ENCODE results near the gene FMN2.

Gene FMN2

DNA sequence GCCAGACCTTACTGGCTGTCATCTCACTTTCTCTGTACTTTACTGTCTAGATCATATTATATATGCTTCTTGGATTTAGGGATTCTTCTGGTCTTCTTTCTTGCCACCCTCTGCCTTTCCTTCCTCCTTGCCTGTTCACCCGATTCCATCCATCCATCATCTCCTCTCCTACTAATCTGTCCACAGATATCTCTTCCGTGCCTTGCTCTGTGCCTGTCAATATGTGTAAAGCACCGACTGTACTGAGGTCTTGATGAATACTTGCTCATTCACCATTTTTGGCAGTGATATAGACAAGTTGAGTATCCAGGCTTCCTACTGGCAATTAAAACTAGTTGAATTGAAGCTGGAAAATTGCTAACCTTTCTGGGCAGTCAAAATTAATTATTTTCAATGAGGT, 8.1 kb downstream of the FMN2 start:
- H3K4me1 ChIP-seq (ENCODE audit: low read length) = no peaks in the 10 kb centered on the region
- H3K27me3 ChIP-seq (ENCODE audit: low read depth, low read length) = peaks cover 17% of the 10 kb centered on the region; the same call in 1 of the 2 replicates
- H4K20me1 ChIP-seq (ENCODE audit: insufficient read depth, low read length) = no peaks in the 10 kb centered on the region
- no peak overlapping the region for H2AFZ ChIP-seq (ENCODE audit: low read depth, low read length)
- H3K4me3 ChIP-seq (ENCODE audit: low read length) = no peak overlapping the region
- H3K9ac ChIP-seq (ENCODE audit: low read length) = no peak overlapping the region
- no peak for TF ChIP-seq EZH2phosphoT487 (IDR thresholded peaks at IDR 0.05; ENCODE audit: low read depth)
- TF ChIP-seq, protein P1, sequence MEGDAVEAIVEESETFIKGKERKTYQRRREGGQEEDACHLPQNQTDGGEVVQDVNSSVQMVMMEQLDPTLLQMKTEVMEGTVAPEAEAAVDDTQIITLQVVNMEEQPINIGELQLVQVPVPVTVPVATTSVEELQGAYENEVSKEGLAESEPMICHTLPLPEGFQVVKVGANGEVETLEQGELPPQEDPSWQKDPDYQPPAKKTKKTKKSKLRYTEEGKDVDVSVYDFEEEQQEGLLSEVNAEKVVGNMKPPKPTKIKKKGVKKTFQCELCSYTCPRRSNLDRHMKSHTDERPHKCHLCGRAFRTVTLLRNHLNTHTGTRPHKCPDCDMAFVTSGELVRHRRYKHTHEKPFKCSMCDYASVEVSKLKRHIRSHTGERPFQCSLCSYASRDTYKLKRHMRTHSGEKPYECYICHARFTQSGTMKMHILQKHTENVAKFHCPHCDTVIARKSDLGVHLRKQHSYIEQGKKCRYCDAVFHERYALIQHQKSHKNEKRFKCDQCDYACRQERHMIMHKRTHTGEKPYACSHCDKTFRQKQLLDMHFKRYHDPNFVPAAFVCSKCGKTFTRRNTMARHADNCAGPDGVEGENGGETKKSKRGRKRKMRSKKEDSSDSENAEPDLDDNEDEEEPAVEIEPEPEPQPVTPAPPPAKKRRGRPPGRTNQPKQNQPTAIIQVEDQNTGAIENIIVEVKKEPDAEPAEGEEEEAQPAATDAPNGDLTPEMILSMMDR (IDR thresholded peaks at IDR 0.05; ENCODE audit: low read depth, low read length) = no peak
- H3K27ac ChIP-seq (ENCODE audit: low read length) = no peak overlapping the region
- no peaks in the 10 kb centered on the region for H3K9me3 ChIP-seq (ENCODE audit: insufficient read depth, low read length)
- no peaks in the 10 kb centered on the region for H3K79me2 ChIP-seq (ENCODE audit: low read length)
- H3K4me2 ChIP-seq (ENCODE audit: low read length) = no peak overlapping the region
- no peaks in the 10 kb centered on the region for H3K36me3 ChIP-seq (replicated peaks; ENCODE audit: low read depth, low read length)

DNA sequence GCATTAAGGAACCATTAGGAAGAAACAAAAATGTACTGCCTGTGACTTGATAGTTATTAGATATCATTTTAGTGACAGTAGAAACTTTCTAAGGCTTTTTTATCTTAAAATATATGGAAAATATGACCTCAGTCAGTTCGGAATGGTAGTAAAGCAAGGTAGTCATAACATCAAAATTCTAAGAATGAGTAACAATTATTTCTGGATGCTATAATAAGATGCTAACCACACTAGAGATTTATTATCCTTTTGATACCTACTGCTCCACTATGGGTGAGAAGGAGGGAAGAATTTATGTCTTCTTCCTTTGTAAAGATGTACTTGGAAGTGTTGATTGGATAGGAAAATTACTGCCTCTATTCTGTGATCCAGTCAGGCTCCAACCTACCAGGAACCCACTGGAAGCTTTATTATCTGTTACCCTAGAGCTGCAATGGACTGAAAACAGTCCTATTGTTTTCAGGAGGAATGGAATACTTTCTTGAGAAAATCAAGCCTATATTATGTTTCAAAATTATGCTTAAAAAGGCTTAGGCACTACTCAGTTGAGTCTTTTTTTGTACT, 8.8 kb downstream of the FMN2 start:
- H3K36me3 ChIP-seq (replicated peaks; ENCODE audit: low read depth, low read length) = no peaks in the 10 kb centered on the region
- H2AFZ ChIP-seq (ENCODE audit: low read depth, low read length) = no peak overlapping the region
- no peaks in the 10 kb centered on the region for H3K79me2 ChIP-seq (ENCODE audit: low read length)
- no peak overlapping the region for H3K4me3 ChIP-seq (ENCODE audit: low read length)
- H3K27me3 ChIP-seq (ENCODE audit: low read depth, low read length) = peaks cover 17% of the 10 kb centered on the region; the same call in 1 of the 2 replicates
- H3K9ac ChIP-seq (ENCODE audit: low read length) = no peak overlapping the region
- H3K4me2 ChIP-seq (ENCODE audit: low read length) = no peak overlapping the region
- no peaks in the 10 kb centered on the region for H4K20me1 ChIP-seq (ENCODE audit: insufficient read depth, low read length)
- no peaks in the 10 kb centered on the region for H3K9me3 ChIP-seq (ENCODE audit: insufficient read depth, low read length)
- no peaks in the 10 kb centered on the region for H3K4me1 ChIP-seq (ENCODE audit: low read length)
- TF ChIP-seq, protein P1 (IDR thresholded peaks at IDR 0.05; ENCODE audit: low read depth, low read length) = no peak
- TF ChIP-seq EZH2phosphoT487 (IDR thresholded peaks at IDR 0.05; ENCODE audit: low read depth) = no peak
- H3K27ac ChIP-seq (ENCODE audit: low read length) = no peak overlapping the region

DNA sequence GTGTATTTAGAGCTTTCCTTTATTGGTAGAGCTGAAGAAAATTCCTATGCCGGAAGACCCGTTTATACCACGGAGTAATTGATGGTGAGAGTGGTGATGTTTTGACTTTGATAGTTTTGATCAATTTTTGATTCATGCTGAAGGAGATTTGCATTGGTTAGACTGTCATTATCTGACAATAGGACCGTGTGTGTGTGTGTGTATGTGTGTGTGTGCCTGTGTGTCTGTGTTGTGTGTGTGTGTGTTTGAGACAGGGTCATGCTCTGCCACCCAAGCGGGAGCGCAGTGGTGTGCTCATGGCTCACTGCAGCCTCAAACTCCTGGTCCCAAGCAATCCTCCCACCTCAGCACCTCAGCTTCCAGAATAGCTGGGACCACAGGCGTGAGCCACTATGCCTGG, 9.6 kb downstream of the FMN2 start:
- Histone ChIP-seq H3K4me1 (ENCODE audit: low read length) (no peaks in the 10 kb centered on the region), H3K79me2 (ENCODE audit: low read length) (no peaks in the 10 kb centered on the region), H3K27ac (ENCODE audit: low read length) (no peak overlapping the region), H4K20me1 (ENCODE audit: insufficient read depth, low read length) (no peaks in the 10 kb centered on the region), H3K27me3 (ENCODE audit: low read depth, low read length) (peaks cover 17% of the 10 kb centered on the region; the same call in 1 of the 2 replicates), H3K4me3 (ENCODE audit: low read length) (no peak overlapping the region), H3K4me2 (ENCODE audit: low read length) (no peak overlapping the region), H3K9me3 (ENCODE audit: insufficient read depth, low read length) (no peaks in the 10 kb centered on the region), H3K9ac (ENCODE audit: low read length) (no peak overlapping the region), H2AFZ (ENCODE audit: low read depth, low read length) (no peak overlapping the region), H3K36me3 (replicated peaks; ENCODE audit: low read depth, low read length) (no peaks in the 10 kb centered on the region)
- TF ChIP-seq, protein P1 (IDR thresholded peaks at IDR 0.05; ENCODE audit: low read depth, low read length) = no peak
- no peak for TF ChIP-seq EZH2phosphoT487 (IDR thresholded peaks at IDR 0.05; ENCODE audit: low read depth)

DNA sequence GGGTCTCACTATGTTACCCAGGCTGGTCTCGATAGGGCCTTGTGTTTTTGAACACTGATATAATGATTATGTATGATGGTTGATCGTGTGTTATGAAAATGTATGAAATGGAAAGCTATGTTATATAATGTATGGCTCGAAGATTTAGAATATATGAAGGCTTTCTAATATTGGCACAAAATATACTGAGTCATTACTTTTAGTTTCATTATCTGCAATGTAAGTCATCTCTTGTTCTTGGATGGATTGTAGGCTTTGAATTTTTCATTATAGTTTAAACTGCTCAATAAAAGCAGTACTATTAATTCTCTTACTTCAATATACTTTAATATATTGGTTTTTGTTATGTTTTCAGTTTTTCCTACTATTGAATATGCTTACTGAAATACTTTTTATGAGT, 10.1 kb downstream of the FMN2 start:
- no peaks in the 10 kb centered on the region for H3K79me2 ChIP-seq (ENCODE audit: low read length)
- H2AFZ ChIP-seq (ENCODE audit: low read depth, low read length) = no peak overlapping the region
- peaks cover 17% of the 10 kb centered on the region; the same call in 1 of the 2 replicates for H3K27me3 ChIP-seq (ENCODE audit: low read depth, low read length)
- no peak overlapping the region for H3K27ac ChIP-seq (ENCODE audit: low read length)
- no peak for TF ChIP-seq EZH2phosphoT487 (IDR thresholded peaks at IDR 0.05; ENCODE audit: low read depth)
- TF ChIP-seq, protein P1 (IDR thresholded peaks at IDR 0.05; ENCODE audit: low read depth, low read length) = no peak
- H3K4me2 ChIP-seq (ENCODE audit: low read length) = no peak overlapping the region
- H3K9ac ChIP-seq (ENCODE audit: low read length) = no peak overlapping the region
- no peaks in the 10 kb centered on the region for H3K4me1 ChIP-seq (ENCODE audit: low read length)
- no peak overlapping the region for H3K4me3 ChIP-seq (ENCODE audit: low read length)
- no peaks in the 10 kb centered on the region for H3K36me3 ChIP-seq (replicated peaks; ENCODE audit: low read depth, low read length)
- no peaks in the 10 kb centered on the region for H3K9me3 ChIP-seq (ENCODE audit: insufficient read depth, low read length)
- no peaks in the 10 kb centered on the region for H4K20me1 ChIP-seq (ENCODE audit: insufficient read depth, low read length)
